GM23248 (cell line): ENCODE data around the gene ZNF383.

Experiments used
- EZH2 ChIP-seq: fragments of 200-600 bp; sonication (generic); IDR thresholded peaks from 2 replicates; pipeline ENCODE4 v1.6.1; 2018; ENCODE audit warnings: antibody characterized with exemption, mild to moderate bottlenecking; ENCODE audit not compliant: insufficient read depth, poor library complexity, severe bottlenecking
- EZH2phosphoT487 ChIP-seq: fragments of 200-600 bp; sonication (generic); IDR thresholded peaks from 2 replicates; pipeline ENCODE4 v1.6.1; 2018; ENCODE audit warnings: antibody characterized with exemption, moderate library complexity, mild to moderate bottlenecking, low read depth; ENCODE audit not compliant: insufficient read depth

- TF ChIP-seq EZH2phosphoT487, result no peak
- no peak for TF ChIP-seq EZH2
These were observed at the start of gene ZNF383 for GRCh38 chr19:37217775-37218591.
